Smooth muscle cell (in vitro differentiated cells): ENCODE data around the gene MOB4. TPM values are rescaled to one million over a fixed set of nuclear protein-coding genes. Genes with fewer than 3 reads are reported as not detected.

Source experiments
- DNase-seq: peaks from one replicate; lab custom pipeline; 2025; ENCODE audit not compliant: unreplicated experiment; lab: John Stamatoyannopoulos, UW
- H2AFZ ChIP-seq: fragments of 200-600 bp; sonication (generic); 2 replicates; pipeline ENCODE4 v1.6.0; 2016; ENCODE audit warnings: antibody characterized with exemption, low read depth, mild to moderate bottlenecking
- H3F3A ChIP-seq: fragments of 200-600 bp; sonication (generic); 2 replicates; pipeline ENCODE4 v1.6.0; 2017; ENCODE audit warnings: antibody characterized with exemption, low read depth
- H3K27ac ChIP-seq: fragments of 200-600 bp; sonication (generic); 2 replicates; pipeline ENCODE4 v1.5.1; 2016; ENCODE audit warnings: low read depth, mild to moderate bottlenecking
- H3K27me3 ChIP-seq: fragments of 200-600 bp; sonication (generic); 2 replicates; pipeline ENCODE4 v1.6.1; 2016; ENCODE audit warnings: low read depth, mild to moderate bottlenecking
- H3K36me3 ChIP-seq: fragments of 200-600 bp; sonication (generic); 2 replicates; pipeline ENCODE4 v1.5.1; 2016; ENCODE audit warnings: low read depth
- H3K4me1 ChIP-seq: fragments of 200-600 bp; sonication (generic); 2 replicates; pipeline ENCODE4 v1.5.1; 2016; ENCODE audit warnings: low read depth
- H3K4me2 ChIP-seq: fragments of 200-600 bp; sonication (generic); 2 replicates; pipeline ENCODE4 v1.6.0; 2016; ENCODE audit warnings: mild to moderate bottlenecking
- H3K4me3 ChIP-seq: fragments of 200-600 bp; sonication (generic); 2 replicates; pipeline ENCODE4 v1.5.1; 2016; ENCODE audit warnings: mild to moderate bottlenecking
- H3K79me2 ChIP-seq: fragments of 200-600 bp; sonication (generic); 2 replicates; pipeline ENCODE4 v1.6.0; 2016; ENCODE audit warnings: low read depth, mild to moderate bottlenecking
- H3K9ac ChIP-seq: fragments of 200-600 bp; sonication (generic); 2 replicates; pipeline ENCODE4 v1.6.0; 2016; ENCODE audit warnings: low read depth
- H3K9me3 ChIP-seq: fragments of 200-600 bp; sonication (generic); replicated peaks from 2 replicates; pipeline ENCODE4 v1.5.1; 2016; ENCODE audit warnings: low read depth
- H4K20me1 ChIP-seq: fragments of 200-600 bp; sonication (generic); 2 replicates; pipeline ENCODE4 v1.6.0; 2016; ENCODE audit warnings: low read depth
- CTCF ChIP-seq: fragments of 200-600 bp; sonication (generic); IDR thresholded peaks from 2 replicates; pipeline ENCODE4 v1.5.1; 2017; ENCODE audit warnings: borderline replicate concordance, mild to moderate bottlenecking, antibody characterized with exemption; ENCODE audit not compliant: insufficient read depth, poor library complexity, severe bottlenecking
- WGBS: methylation state at CpG from one replicate; pipeline ENCODE4 v1.1.7; 2016; ENCODE audit warnings: low lambda C conversion rate; 5-methylcytosine and 5-hydroxymethylcytosine counted together
- polyA plus RNA-seq: library from polyadenylated mRNA; unstranded; fragments of >200 nt; fragmentation: Nextera tagmentation; extraction: Ambion mirVana; gene quantifications from 2 replicates; pipeline ENCODE4 v1.2.1, GENCODE V29; 2016
- total RNA-seq: library from RNA; depleted of rRNA; stranded (reverse); fragments of >200 nt; gene quantifications from 2 replicates; pipeline ENCODE4 v1.2.3, GENCODE V29; 2014

MOB4 gene
- total and polyA plus RNA-seq, 2 experiments from 2014 or later: 69.3 to 73.1 TPM

GRCh38 chr2:197504512-197504911 lies 11.4 kb upstream of the MOB4 start:
- no peak overlapping the region for H2AFZ ChIP-seq
- peaks cover 16% of the 10 kb centered on the region for H3K4me1 ChIP-seq
- no peaks in the 10 kb centered on the region for H3K27me3 ChIP-seq
- H3K9me3 ChIP-seq: no peaks in the 10 kb centered on the region
- H3K4me2 ChIP-seq: no peak overlapping the region
- H3K36me3 ChIP-seq: peaks cover 9% of the 10 kb centered on the region
- H3K79me2 ChIP-seq: peaks cover 36% of the 10 kb centered on the region
- no peaks in the 10 kb centered on the region for H4K20me1 ChIP-seq
- no peaks in the 10 kb centered on the region for H3F3A ChIP-seq
- DNase-seq: no peak
- H3K9ac ChIP-seq: no peak overlapping the region
- no peak overlapping the region for H3K4me3 ChIP-seq
- WGBS: 95% methylated on average over 6 of the region's 6 CpGs
- H3K27ac ChIP-seq: no peak overlapping the region
- no peak for TF ChIP-seq CTCF

- Histone ChIP-seq H3K36me3 (peaks cover 9% of the 10 kb centered on the region), H3K4me1 (peaks cover 13% of the 10 kb centered on the region), H3F3A (no peaks in the 10 kb centered on the region), H2AFZ (no peak overlapping the region), H3K4me3 (no peak overlapping the region), H3K4me2 (no peak overlapping the region), H3K27ac (no peak overlapping the region), H3K9ac (no peak overlapping the region), H3K79me2 (peaks cover 24% of the 10 kb centered on the region), H4K20me1 (no peaks in the 10 kb centered on the region), H3K9me3 (no peaks in the 10 kb centered on the region), H3K27me3 (no peaks in the 10 kb centered on the region)
- TF ChIP-seq CTCF: no peak
- no peak for DNase-seq
- whole genome bisulfite sequencing: 96% methylated on average over 5 of the region's 5 CpGs
These were observed 9.2 kb upstream of the MOB4 start for GRCh38 chr2:197506658-197507057.

- peaks cover 30% of the 10 kb centered on the region for H3K79me2 ChIP-seq
- no peak overlapping the region for H3K4me2 ChIP-seq
- H3K27me3 ChIP-seq: no peaks in the 10 kb centered on the region
- 85% methylated on average over 5 of the region's 5 CpGs for WGBS
- no peak for DNase-seq
- H3K4me1 ChIP-seq: peaks cover 18% of the 10 kb centered on the region
- no peak overlapping the region for H3K27ac ChIP-seq
- H3K4me3 ChIP-seq: no peak overlapping the region
- peaks cover 23% of the 10 kb centered on the region for H4K20me1 ChIP-seq
- H3K36me3 ChIP-seq: no peaks in the 10 kb centered on the region
- H3F3A ChIP-seq: peaks cover 7% of the 10 kb centered on the region
- no peak for TF ChIP-seq CTCF
- no peak overlapping the region for H2AFZ ChIP-seq
- no peaks in the 10 kb centered on the region for H3K9me3 ChIP-seq
- no peak overlapping the region for H3K9ac ChIP-seq
These were observed 2.0 kb upstream of the MOB4 start for GRCh38 chr2:197513915-197514314.

GRCh38 chr2:197514754-197515153 lies 1.1 kb upstream of the MOB4 start:
- no peaks in the 10 kb centered on the region for H3K9me3 ChIP-seq
- H3K79me2 ChIP-seq: peaks cover 39% of the 10 kb centered on the region
- H3K9ac ChIP-seq: peak overlapping the region; percentile 92
- H3K27ac ChIP-seq: peak overlapping the region; percentile 58
- peaks cover 32% of the 10 kb centered on the region for H4K20me1 ChIP-seq
- H3K36me3 ChIP-seq: no peaks in the 10 kb centered on the region
- WGBS: 45% methylated on average over 3 of the region's 3 CpGs
- no peak for DNase-seq
- peak overlapping the region; percentile 90 for H3K4me2 ChIP-seq
- H2AFZ ChIP-seq: peak overlapping the region; percentile 90
- H3K4me1 ChIP-seq: peaks cover 18% of the 10 kb centered on the region
- H3F3A ChIP-seq: peaks cover 7% of the 10 kb centered on the region
- H3K27me3 ChIP-seq: no peaks in the 10 kb centered on the region
- TF ChIP-seq CTCF: no peak
- H3K4me3 ChIP-seq: peak overlapping the region; percentile 97
